GM12892 (cell line): ENCODE data around the gene GJA9.

Experiments used
- POLR2A ChIP-seq: IDR thresholded peaks from 2 replicates; pipeline ENCODE4 v1.6.1; 2011; ENCODE audit warnings: low read depth, low read length, control low read depth
- POLR2AphosphoS5 ChIP-seq: IDR thresholded peaks from 2 replicates; pipeline ENCODE4 v1.6.1; 2011; ENCODE audit warnings: low read depth, low read length, control low read depth
- TAF1 ChIP-seq: IDR thresholded peaks from 2 replicates; pipeline ENCODE4 v1.6.1; 2011; ENCODE audit warnings: low read depth, mild to moderate bottlenecking, control low read depth, low read length, borderline replicate concordance

- TF ChIP-seq POLR2A (no peak), POLR2AphosphoS5 (no peak), TAF1 (no peak)
These were observed 14.8 kb upstream of the GJA9 start for GRCh38 chr1:38896169-38896568.
